GM19099 (cell line): ENCODE data around the gene SPATA4.

Source experiments
- POLR2A ChIP-seq: IDR thresholded peaks from 3 replicates; pipeline ENCODE4 v1.6.1; 2011; ENCODE audit warnings: low read depth; ENCODE audit not compliant: insufficient read length; ENCODE audit errors: extremely low read depth

SPATA4 gene

GRCh38 chr4:176195184-176195978 lies at the start of gene SPATA4:
TSS of gene SPATA4 (minus strand) at chr4:176195585. CDS start at chr4:176195562, 23 bp downstream.
- no peak for TF ChIP-seq POLR2A

GRCh38 chr4:176242764-176243347 lies 47.5 kb upstream of the SPATA4 start:
- TF ChIP-seq POLR2A: no peak

GRCh38 chr4:176241703-176242102 lies 46.3 kb upstream of the SPATA4 start:
- no peak for TF ChIP-seq POLR2A

- no peak for TF ChIP-seq POLR2A
Observed at GRCh38 chr4:176238826-176239225, 43.4 kb upstream of the SPATA4 start.

- TF ChIP-seq POLR2A: no peak
Observed at GRCh38 chr4:176238157-176238610, 42.8 kb upstream of the SPATA4 start.

GRCh38 chr4:176236946-176237345 lies 41.6 kb upstream of the SPATA4 start:
- no peak for TF ChIP-seq POLR2A

GRCh38 chr4:176230836-176231235 lies 35.5 kb upstream of the SPATA4 start:
- TF ChIP-seq POLR2A: no peak

- no peak for TF ChIP-seq POLR2A
Observed at GRCh38 chr4:176229645-176230044, 34.3 kb upstream of the SPATA4 start.

- TF ChIP-seq POLR2A: no peak
Observed at GRCh38 chr4:176226736-176227135, 31.4 kb upstream of the SPATA4 start.

GRCh38 chr4:176223561-176223960 lies 28.2 kb upstream of the SPATA4 start:
- no peak for TF ChIP-seq POLR2A

GRCh38 chr4:176222149-176222548 lies 26.8 kb upstream of the SPATA4 start:
- no peak for TF ChIP-seq POLR2A

- no peak for TF ChIP-seq POLR2A
Observed at GRCh38 chr4:176217510-176217909, 22.1 kb upstream of the SPATA4 start.

- TF ChIP-seq POLR2A: no peak
Observed at GRCh38 chr4:176210579-176211296, 15.4 kb upstream of the SPATA4 start.

GRCh38 chr4:176210101-176210500 lies 14.7 kb upstream of the SPATA4 start:
- no peak for TF ChIP-seq POLR2A

- no peak for TF ChIP-seq POLR2A
Observed at GRCh38 chr4:176209535-176209934, 14.2 kb upstream of the SPATA4 start.

GRCh38 chr4:176207839-176208238 lies 12.5 kb upstream of the SPATA4 start:
- no peak for TF ChIP-seq POLR2A
